Measurements from ENCODE around the gene CFAP221.
"Not testable (repeated sequence)": the region's sequence is repeated elsewhere in the genome, so short reads cannot be mapped to it uniquely, and the experiment has no call there.

Gene CFAP221

DNA sequence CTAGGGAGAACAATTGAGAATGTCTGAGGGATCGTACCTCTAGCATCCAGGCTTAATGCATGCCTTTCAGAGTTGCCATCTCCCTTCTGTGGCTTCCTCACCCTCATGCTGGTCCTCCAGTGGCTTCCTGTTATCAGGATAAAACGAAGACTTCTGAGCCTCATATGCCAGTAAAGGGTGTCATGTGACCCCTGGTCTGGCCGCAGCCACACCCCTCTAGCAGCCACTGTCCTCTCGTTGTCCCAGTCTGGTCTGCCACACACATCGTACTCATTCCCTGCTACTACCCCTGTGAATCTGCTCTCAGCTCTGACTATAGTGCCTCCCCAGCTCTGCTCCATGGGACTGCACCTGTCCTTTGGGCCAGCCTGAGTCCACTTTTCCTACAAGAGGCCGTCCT lies 72.2 kb downstream of the CFAP221 start:
- Histone ChIP-seq H3K36me3 (replicated peaks; ENCODE audit: insufficient read depth, low read length) (no peaks in the 10 kb centered on the region), H3K9ac (ENCODE audit: low read length) (no peak overlapping the region), H3K4me1 (ENCODE audit: low read length) (no peaks in the 10 kb centered on the region), H3K4me3 (ENCODE audit: low read length) (no peak overlapping the region), H3K4me2 (ENCODE audit: low read depth, low read length) (no peak overlapping the region), H3K27me3 (replicated peaks; ENCODE audit: insufficient read depth, low read length) (no peaks in the 10 kb centered on the region), H3K79me2 (ENCODE audit: low read length) (no peaks in the 10 kb centered on the region), H3K9me3 (replicated peaks; ENCODE audit: insufficient read depth, low read length) (0 out of 2 replicates have a peak, but pooled peaks cover 2% of the 10 kb centered on the region), H4K20me1 (ENCODE audit: insufficient read depth, low read length) (no peaks in the 10 kb centered on the region), H3K9me2 (replicated peaks; ENCODE audit: insufficient read depth, low read length) (no peaks in the 10 kb centered on the region), H3F3A (ENCODE audit: insufficient read depth, low read length) (no peaks in the 10 kb centered on the region), H2AFZ (ENCODE audit: low read length) (no peak overlapping the region), H3K27ac (ENCODE audit: low read length) (no peak overlapping the region)
- TF ChIP-seq EZH2phosphoT487 (IDR thresholded peaks at IDR 0.05; ENCODE audit: low read length) (no peak), CTCF (IDR thresholded peaks at IDR 0.05; ENCODE audit: low read length) (no peak), EZH2 (optimal IDR thresholded peaks at IDR 0.05; ENCODE audit: low read depth, low read length) (no peak)
- no peak for DNase-seq

- Histone ChIP-seq H3K9me3 (replicated peaks; ENCODE audit: insufficient read depth, low read length) (0 out of 2 replicates have a peak, but pooled peaks cover 2% of the 10 kb centered on the region), H3K79me2 (ENCODE audit: low read length) (no peaks in the 10 kb centered on the region), H2AFZ (ENCODE audit: low read length) (no peak overlapping the region), H3K27ac (ENCODE audit: low read length) (no peak overlapping the region), H3K36me3 (replicated peaks; ENCODE audit: insufficient read depth, low read length) (no peaks in the 10 kb centered on the region), H3K9ac (ENCODE audit: low read length) (no peak overlapping the region), H3K27me3 (replicated peaks; ENCODE audit: insufficient read depth, low read length) (no peaks in the 10 kb centered on the region), H3K4me1 (ENCODE audit: low read length) (no peaks in the 10 kb centered on the region), H3F3A (ENCODE audit: insufficient read depth, low read length) (no peaks in the 10 kb centered on the region), H3K4me2 (ENCODE audit: low read depth, low read length) (no peak overlapping the region), H3K9me2 (replicated peaks; ENCODE audit: insufficient read depth, low read length) (no peaks in the 10 kb centered on the region), H3K4me3 (ENCODE audit: low read length) (no peak overlapping the region), H4K20me1 (ENCODE audit: insufficient read depth, low read length) (no peaks in the 10 kb centered on the region)
- DNase-seq: no peak
- TF ChIP-seq CTCF (IDR thresholded peaks at IDR 0.05; ENCODE audit: low read length) (no peak), EZH2phosphoT487 (IDR thresholded peaks at IDR 0.05; ENCODE audit: low read length) (no peak), EZH2 (optimal IDR thresholded peaks at IDR 0.05; ENCODE audit: low read depth, low read length) (no peak)
These were observed 73.2 kb downstream of the CFAP221 start for GRCh38 chr2:119617455-119617854.

GRCh38 chr2:119618725-119619124 lies 74.5 kb downstream of the CFAP221 start:
- not testable (repeated sequence) for H3F3A ChIP-seq (ENCODE audit: insufficient read depth, low read length); H3K4me1 ChIP-seq (ENCODE audit: low read length); H3K4me2 ChIP-seq (ENCODE audit: low read depth, low read length); H4K20me1 ChIP-seq (ENCODE audit: insufficient read depth, low read length); H3K9ac ChIP-seq (ENCODE audit: low read length); H3K27ac ChIP-seq (ENCODE audit: low read length); H3K79me2 ChIP-seq (ENCODE audit: low read length); H3K9me3 ChIP-seq (replicated peaks; ENCODE audit: insufficient read depth, low read length); H3K4me3 ChIP-seq (ENCODE audit: low read length); H3K36me3 ChIP-seq (replicated peaks; ENCODE audit: insufficient read depth, low read length); H3K27me3 ChIP-seq (replicated peaks; ENCODE audit: insufficient read depth, low read length); H2AFZ ChIP-seq (ENCODE audit: low read length); H3K9me2 ChIP-seq (replicated peaks; ENCODE audit: insufficient read depth, low read length); DNase-seq

DNA sequence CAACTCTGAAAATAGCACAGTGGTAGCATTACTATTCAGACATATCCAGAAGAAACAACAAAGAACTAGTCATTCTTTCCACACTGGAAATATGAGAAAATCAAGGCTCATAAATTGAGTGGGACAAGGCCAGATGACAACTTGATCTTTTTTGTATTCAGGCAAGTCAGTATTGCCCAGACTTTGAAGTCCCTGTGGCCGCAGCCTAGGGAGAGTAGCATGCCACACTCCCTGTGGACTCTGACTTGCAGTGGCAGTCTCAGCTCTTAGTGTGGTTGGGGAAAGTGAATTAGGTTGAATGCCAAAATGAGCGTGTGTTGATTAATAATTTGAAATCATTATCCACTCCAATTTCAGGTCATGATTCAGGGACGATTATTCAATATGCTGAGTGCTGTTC lies 81.0 kb downstream of the CFAP221 start:
- TF ChIP-seq CTCF (IDR thresholded peaks at IDR 0.05; ENCODE audit: low read length) (no peak), EZH2phosphoT487 (IDR thresholded peaks at IDR 0.05; ENCODE audit: low read length) (no peak), EZH2 (optimal IDR thresholded peaks at IDR 0.05; ENCODE audit: low read depth, low read length) (no peak)
- Histone ChIP-seq H3F3A (ENCODE audit: insufficient read depth, low read length) (no peaks in the 10 kb centered on the region), H3K4me3 (ENCODE audit: low read length) (no peak overlapping the region), H3K4me1 (ENCODE audit: low read length) (no peaks in the 10 kb centered on the region), H3K9me2 (replicated peaks; ENCODE audit: insufficient read depth, low read length) (no peaks in the 10 kb centered on the region), H2AFZ (ENCODE audit: low read length) (no peak overlapping the region), H3K4me2 (ENCODE audit: low read depth, low read length) (no peak overlapping the region), H3K27ac (ENCODE audit: low read length) (no peak overlapping the region), H3K27me3 (replicated peaks; ENCODE audit: insufficient read depth, low read length) (no peaks in the 10 kb centered on the region), H3K9ac (ENCODE audit: low read length) (no peak overlapping the region), H4K20me1 (ENCODE audit: insufficient read depth, low read length) (no peaks in the 10 kb centered on the region), H3K9me3 (replicated peaks; ENCODE audit: insufficient read depth, low read length) (no peaks in the 10 kb centered on the region), H3K36me3 (replicated peaks; ENCODE audit: insufficient read depth, low read length) (no peaks in the 10 kb centered on the region), H3K79me2 (ENCODE audit: low read length) (no peaks in the 10 kb centered on the region)
- no peak for DNase-seq
